Type B pancreatic cell (in vitro differentiated cells): ENCODE measurements around the gene ERC1. TPM values are rescaled to one million over a fixed set of nuclear protein-coding genes. Genes with fewer than 3 reads are reported as not detected.

ENCODE experiments used
- DNase-seq: peaks from one replicate; pipeline ENCODE4 v3.0.0; 2021; ENCODE audit warnings: mixed read lengths; ENCODE audit not compliant: unreplicated experiment; ENCODE audit errors: extremely low spot score
- H3K27ac Mint-ChIP-seq: 2 replicates; pipeline ENCODE4 v1.8.0; 2021; ENCODE audit warnings: mild to moderate bottlenecking, mixed read lengths
- H3K27me3 Mint-ChIP-seq: 2 replicates; pipeline ENCODE4 v1.8.0; 2021; ENCODE audit warnings: mixed read lengths
- H3K36me3 Mint-ChIP-seq: 2 replicates; pipeline ENCODE4 v1.8.0; 2021; ENCODE audit warnings: mixed read lengths
- H3K4me1 Mint-ChIP-seq: one replicate; pipeline ENCODE4 v1.8.0; 2021; ENCODE audit warnings: mixed read lengths; ENCODE audit not compliant: unreplicated experiment
- H3K4me3 Mint-ChIP-seq: 2 replicates; pipeline ENCODE4 v1.8.0; 2021; ENCODE audit warnings: mild to moderate bottlenecking, mixed read lengths
- H3K9me3 Mint-ChIP-seq: 2 replicates; pipeline ENCODE4 v1.8.0; 2021; ENCODE audit warnings: mixed read lengths
- total RNA-seq: library from RNA; stranded (reverse); gene quantifications from 2 replicates; pipeline ENCODE4 v1.2.1, GENCODE V29; 2021; ENCODE audit warnings: low replicate concordance
- TF ChIP-seq, protein P1 (sequence below): fragments of 200-600 bp; sonication (generic); conservative IDR thresholded peaks from 2 replicates; pipeline ENCODE4 v1.5.0; 2021; ENCODE audit warnings: antibody characterized with exemption, mild to moderate bottlenecking

Gene ERC1
- total RNA-seq, 1 donor from 2014 or later, result 62.8 TPM

DNA sequence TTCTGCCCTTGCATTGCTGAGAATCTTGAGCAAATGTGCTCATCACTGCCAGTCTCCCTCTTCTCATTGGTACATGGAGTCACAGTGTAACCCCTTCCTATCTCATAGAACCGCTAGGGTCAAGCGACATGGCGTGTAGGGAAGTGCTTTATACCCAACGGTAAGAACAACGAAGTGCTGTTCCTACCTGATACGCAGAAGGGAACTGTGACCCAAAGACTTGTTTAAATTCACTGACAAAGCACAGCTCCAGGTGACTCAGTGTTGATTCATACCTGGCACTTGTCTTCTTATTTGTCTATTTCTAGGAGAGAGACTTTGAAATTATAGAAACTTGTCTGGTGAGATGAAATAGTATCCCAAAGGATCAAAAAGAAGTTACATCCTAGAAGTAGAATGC is 549.7 kb downstream of the ERC1 start:
- no peak overlapping the region for H3K27ac Mint-ChIP-seq
- DNase-seq, result no peak
- H3K36me3 Mint-ChIP-seq, result peaks cover 24% of the 10 kb centered on the region
- no peak overlapping the region for H3K4me3 Mint-ChIP-seq
- peaks cover 20% of the 10 kb centered on the region for H3K27me3 Mint-ChIP-seq
- no peaks in the 10 kb centered on the region for H3K4me1 Mint-ChIP-seq
- TF ChIP-seq, protein P1, sequence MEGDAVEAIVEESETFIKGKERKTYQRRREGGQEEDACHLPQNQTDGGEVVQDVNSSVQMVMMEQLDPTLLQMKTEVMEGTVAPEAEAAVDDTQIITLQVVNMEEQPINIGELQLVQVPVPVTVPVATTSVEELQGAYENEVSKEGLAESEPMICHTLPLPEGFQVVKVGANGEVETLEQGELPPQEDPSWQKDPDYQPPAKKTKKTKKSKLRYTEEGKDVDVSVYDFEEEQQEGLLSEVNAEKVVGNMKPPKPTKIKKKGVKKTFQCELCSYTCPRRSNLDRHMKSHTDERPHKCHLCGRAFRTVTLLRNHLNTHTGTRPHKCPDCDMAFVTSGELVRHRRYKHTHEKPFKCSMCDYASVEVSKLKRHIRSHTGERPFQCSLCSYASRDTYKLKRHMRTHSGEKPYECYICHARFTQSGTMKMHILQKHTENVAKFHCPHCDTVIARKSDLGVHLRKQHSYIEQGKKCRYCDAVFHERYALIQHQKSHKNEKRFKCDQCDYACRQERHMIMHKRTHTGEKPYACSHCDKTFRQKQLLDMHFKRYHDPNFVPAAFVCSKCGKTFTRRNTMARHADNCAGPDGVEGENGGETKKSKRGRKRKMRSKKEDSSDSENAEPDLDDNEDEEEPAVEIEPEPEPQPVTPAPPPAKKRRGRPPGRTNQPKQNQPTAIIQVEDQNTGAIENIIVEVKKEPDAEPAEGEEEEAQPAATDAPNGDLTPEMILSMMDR, result no peak
- H3K9me3 Mint-ChIP-seq, result peaks cover 5% of the 10 kb centered on the region

DNA sequence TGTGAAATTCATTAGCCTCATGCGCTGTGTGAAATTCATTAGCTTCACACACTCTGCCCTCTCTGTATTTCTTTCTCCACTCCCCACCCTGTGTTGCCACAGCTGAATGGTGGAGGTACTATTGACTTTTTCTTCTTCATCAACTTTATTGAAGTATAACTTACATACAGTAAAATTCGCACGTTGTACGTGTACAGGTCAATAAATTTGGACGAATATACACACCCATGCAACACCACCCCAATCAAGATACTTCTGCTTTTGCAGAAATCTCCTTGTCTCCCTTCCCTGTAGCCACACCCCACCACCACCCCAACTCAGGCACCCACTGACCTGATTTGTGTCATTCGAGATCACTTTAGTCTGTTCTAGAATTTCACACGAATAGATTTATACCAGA is 551.6 kb downstream of the ERC1 start:
- TF ChIP-seq, protein P1, result no peak
- Mint-ChIP-seq H3K4me3 (no peak overlapping the region), H3K9me3 (peaks cover 5% of the 10 kb centered on the region), H3K4me1 (no peaks in the 10 kb centered on the region), H3K36me3 (peaks cover 22% of the 10 kb centered on the region), H3K27ac (no peak overlapping the region), H3K27me3 (peaks cover 6% of the 10 kb centered on the region)
- no peak for DNase-seq

GRCh38 chr12:1544996-1545700 is 554.1 kb downstream of the ERC1 start:
- Mint-ChIP-seq H3K4me1 (no peaks in the 10 kb centered on the region), H3K27me3 (peaks cover 3% of the 10 kb centered on the region), H3K4me3 (no peak overlapping the region), H3K36me3 (peaks cover 22% of the 10 kb centered on the region), H3K27ac (no peak overlapping the region), H3K9me3 (peaks cover 9% of the 10 kb centered on the region)
- no peak for DNase-seq
- TF ChIP-seq, protein P1, result no peak

Other genes starting within 250 kb of the ERC1 start
- 132 and 209 TPM in 2 replicates for gene WNK1, start 238.6 kb upstream of the ERC1 start, total RNA-seq
- 28.3 and 32.8 TPM in 2 replicates for gene RAD52, start 41.5 kb upstream of the ERC1 start, total RNA-seq